Femur (tissue), 1 donor: ENCODE results near the gene ARCN1.

Experiments
- DNase-seq: peaks from one replicate; pipeline ENCODE4 v3.0.0-alpha.2; 2017

ARCN1 gene

GRCh38 chr11:118621784-118622375, 49.7 kb downstream of the ARCN1 start:
- DNase-seq, result no peak

- DNase-seq, result peak; percentile 68
Measured at GRCh38 chr11:118622376-118623268, 50.4 kb downstream of the ARCN1 start.

- DNase-seq, result no peak
Measured at GRCh38 chr11:118623269-118623655, 51.1 kb downstream of the ARCN1 start.

- DNase-seq, result no peak
Measured at GRCh38 chr11:118625036-118625690, 53.0 kb downstream of the ARCN1 start.

GRCh38 chr11:118625976-118626375, 53.8 kb downstream of the ARCN1 start:
- DNase-seq, result no peak

- no peak for DNase-seq
Measured at GRCh38 chr11:118627566-118627965, 55.4 kb downstream of the ARCN1 start.

- no peak for DNase-seq
Measured at GRCh38 chr11:118628031-118628430, 55.8 kb downstream of the ARCN1 start.

- DNase-seq, result no peak
Measured at GRCh38 chr11:118628432-118628831, 56.2 kb downstream of the ARCN1 start.

- DNase-seq, result peak; percentile 73
Measured at GRCh38 chr11:118628861-118629549, 56.8 kb downstream of the ARCN1 start.

- no peak for DNase-seq
Measured at GRCh38 chr11:118629761-118630661, 57.8 kb downstream of the ARCN1 start.

- DNase-seq, result no peak
Measured at GRCh38 chr11:118631142-118631909, 59.1 kb downstream of the ARCN1 start.

GRCh38 chr11:118632577-118633318, 60.5 kb downstream of the ARCN1 start:
- no peak for DNase-seq

- no peak for DNase-seq
Measured at GRCh38 chr11:118633319-118633690, 61.1 kb downstream of the ARCN1 start.

- DNase-seq, result no peak
Measured at GRCh38 chr11:118633979-118634378, 61.8 kb downstream of the ARCN1 start.

- DNase-seq, result peak; percentile 83
Measured at GRCh38 chr11:118634431-118635236, 62.4 kb downstream of the ARCN1 start.

GRCh38 chr11:118635237-118635591, 63.0 kb downstream of the ARCN1 start:
- DNase-seq, result no peak

GRCh38 chr11:118635642-118636041, 63.4 kb downstream of the ARCN1 start:
- DNase-seq, result no peak

GRCh38 chr11:118636569-118637290, 64.5 kb downstream of the ARCN1 start:
- DNase-seq, result no peak

GRCh38 chr11:118638726-118639125, 66.5 kb downstream of the ARCN1 start:
- no peak for DNase-seq
